Esophagus squamous epithelium (tissue), 4 donors: ENCODE results near the gene LDB2.

Experiments used
- CTCF ChIP-seq, 6 experiments: fragments of 450-650 bp in 4 of 6; fragments of 200-600 bp in 2 of 6; sonication (generic) in 2 of 6; IDR thresholded peaks; one replicate each; pipeline ENCODE4 v1.5.1; 2016 to 2019; ENCODE audit warnings: antibody characterized with exemption in 6 of 6, mild to moderate bottlenecking in 4 of 6, moderate library complexity in 4 of 6
- POLR2A ChIP-seq, 4 donors: fragments of 450-650 bp; IDR thresholded peaks; one replicate each; pipeline ENCODE4 v1.6.1; 2017; ENCODE audit warnings: antibody characterized with exemption in 4 of 4, mild to moderate bottlenecking in 4 of 4, moderate library complexity in 3 of 4

- TF ChIP-seq POLR2A (IDR thresholded peaks at IDR 0.05) (no peak), CTCF (IDR thresholded peaks at IDR 0.05) (no peak)
These were observed 78.8 kb downstream of the LDB2 start for GRCh38 chr4:16819652-16820051.
